HepG2 (cell line): ENCODE measurements around the gene TMEM53. TPM values are rescaled to one million over a fixed set of nuclear protein-coding genes. Genes with fewer than 3 reads are reported as not detected.

Experiments used
- ATAC-seq: fragments of 200-7000 bp; cut with Tn5 transposase; 3 replicates; pipeline ENCODE4 v1.9.1; 2020; ENCODE audit warnings: mild to moderate bottlenecking, moderate library complexity
- BruUV-seq: library from RNA; stranded (reverse); fragments of 400-500 nt; replicated peaks from 2 replicates; lab custom pipeline; 2021; lab: Mats Ljungman, UMichigan
- CTCF ChIA-PET: fragments of 300-600 bp; formaldehyde crosslinking; extraction: SDS; loops from one replicate; lab custom pipeline; 2021; ENCODE audit warnings: low total read pairs, inconsistent platforms, low intra/inter-chr PET ratio; lab: Yijun Ruan, JAX
- POLR2A ChIA-PET: fragments of 350-600 bp; sonication (Branson Sonifier 250); formaldehyde crosslinking; loops from one replicate; lab custom pipeline; 2020; ENCODE audit warnings: antibody characterized with exemption, inconsistent platforms; lab: Yijun Ruan, JAX
- DNase-seq: peaks from one replicate; pipeline ENCODE4 v3.0.0-alpha.2; 2015; ENCODE audit warnings: low spot score
- FAIRE-seq: peaks from 3 replicates; lab custom pipeline; 2011; peaks lifted over from hg19 to GRCh38; lab: Jason Lieb, UNC
- H2AFZ ChIP-seq: one replicate; pipeline ENCODE4 v1.6.1; 2011; ENCODE audit warnings: low read length, inconsistent platforms
- H3K27ac ChIP-seq: fragments of 300-600 bp; 3 replicates; pipeline ENCODE4 v1.8.0; 2011; ENCODE audit warnings: mixed run types, mild to moderate bottlenecking, mixed read lengths, low read length, inconsistent platforms; ENCODE audit not compliant: insufficient read depth; ENCODE audit errors: extremely low read length
- H3K27me3 ChIP-seq, 2 experiments: fragments of 200-600 bp in 1 of 2; 2 replicates in 1 of 2; 3 replicates in 1 of 2; pipeline versions ENCODE4 v1.6.0 to v1.8.0; 2011; ENCODE audit warnings: low read length in 2 of 2, mild to moderate bottlenecking in 2 of 2, moderate library complexity in 2 of 2, inconsistent platforms in 1 of 2; ENCODE audit not compliant: insufficient read depth in 2 of 2, control insufficient read depth in 1 of 2
- H3K36me3 ChIP-seq, 2 experiments: fragments of 200-600 bp in 1 of 2; replicated peaks in 1 of 2; 2 replicates in 1 of 2; 3 replicates in 1 of 2; pipeline versions ENCODE4 v1.5.1 to v1.8.0; 2011; ENCODE audit warnings: low read length in 2 of 2, inconsistent platforms in 1 of 2; ENCODE audit not compliant: insufficient read depth in 2 of 2, control insufficient read depth in 1 of 2
- H3K4me1 ChIP-seq: 2 replicates; pipeline ENCODE4 v1.5.1; 2012; ENCODE audit warnings: low read length, inconsistent platforms; ENCODE audit not compliant: insufficient read depth
- H3K4me2 ChIP-seq: 2 replicates; pipeline ENCODE4 v1.6.0; 2011; ENCODE audit warnings: low read depth, low read length, inconsistent platforms
- H3K4me3 ChIP-seq, 3 experiments: fragments of 200-600 bp in 1 of 3; sonication (generic), shearing (Covaris generic) in 1 of 3; replicated peaks in 1 of 3; 2 replicates each; pipeline ENCODE4 v1.5.1; 2011 to 2016; ENCODE audit warnings: low read length in 3 of 3, inconsistent platforms in 2 of 3, low read depth in 2 of 3, mild to moderate bottlenecking in 2 of 3, control low read depth in 1 of 3, mixed read lengths in 1 of 3; ENCODE audit not compliant: insufficient read depth in 1 of 3
- H3K79me2 ChIP-seq: one replicate; pipeline ENCODE4 v1.6.1; 2011; ENCODE audit warnings: low read length, inconsistent platforms; ENCODE audit not compliant: insufficient read depth
- H3K9ac ChIP-seq: 2 replicates; pipeline ENCODE4 v1.6.0; 2011; ENCODE audit warnings: mild to moderate bottlenecking, low read depth, low read length, inconsistent platforms; ENCODE audit not compliant: insufficient read depth
- H3K9me3 ChIP-seq: 2 replicates; pipeline ENCODE4 v1.5.1; 2012; ENCODE audit warnings: mild to moderate bottlenecking, low read length
- H4K20me1 ChIP-seq: 2 replicates; pipeline ENCODE4 v1.6.0; 2011; ENCODE audit warnings: inconsistent platforms, mild to moderate bottlenecking, low read length, moderate library complexity; ENCODE audit not compliant: insufficient read depth
- BORCS8-MEF2B ChIP-seq: sonication (generic); formaldehyde crosslinking; IDR thresholded peaks from 2 replicates; pipeline ENCODE4 v1.8.0; 2022; ENCODE audit warnings: mild to moderate bottlenecking, missing genetic modification reagents
- EHMT2 ChIP-seq: fragments of 200-600 bp; sonication (generic); IDR thresholded peaks from 2 replicates; pipeline ENCODE4 v1.7.0; 2017; ENCODE audit warnings: antibody characterized with exemption, low read depth, low read length, borderline replicate concordance
- REPIN1 ChIP-seq: sonication (generic); formaldehyde crosslinking; IDR thresholded peaks from 2 replicates; pipeline ENCODE4 v1.8.0; 2022; ENCODE audit warnings: missing genetic modification reagents, low read depth, mild to moderate bottlenecking, borderline replicate concordance
- STAG1 ChIP-seq: sonication (generic); formaldehyde crosslinking; IDR thresholded peaks from 2 replicates; pipeline ENCODE4 v1.4.0; 2020; ENCODE audit warnings: missing genetic modification reagents
- SYNCRIP ChIP-seq: fragments of 200-400 bp; formaldehyde crosslinking; IDR thresholded peaks from 2 replicates; pipeline ENCODE4 v1.6.1; 2018; ENCODE audit warnings: mild to moderate bottlenecking, low read depth, low read length; ENCODE audit not compliant: insufficient read depth
- ZFP1 ChIP-seq: IDR thresholded peaks from 2 replicates; pipeline ENCODE4 v1.6.1; 2016
- ZKSCAN8 ChIP-seq: IDR thresholded peaks from 2 replicates; pipeline ENCODE4 v1.6.1; 2016; ENCODE audit warnings: borderline replicate concordance, missing genetic modification reagents, missing compliant biosample characterization
- ZNF232 ChIP-seq: sonication (generic); formaldehyde crosslinking; IDR thresholded peaks from 2 replicates; pipeline ENCODE4 v1.4.0; 2020; ENCODE audit warnings: missing genetic modification reagents, borderline replicate concordance
- ZNF326 ChIP-seq: sonication (generic); formaldehyde crosslinking; IDR thresholded peaks from 2 replicates; pipeline ENCODE4 v1.4.0; 2020; ENCODE audit warnings: missing genetic modification reagents, borderline replicate concordance
- ZNF547 ChIP-seq: sonication (generic); formaldehyde crosslinking; IDR thresholded peaks from 2 replicates; pipeline ENCODE4 v1.5.1; 2020; ENCODE audit warnings: mild to moderate bottlenecking, missing genetic modification reagents
- ZNF557 ChIP-seq: sonication (generic); formaldehyde crosslinking; IDR thresholded peaks from 2 replicates; pipeline ENCODE4 v1.4.0; 2020; ENCODE audit warnings: missing genetic modification reagents
- ZNF850 ChIP-seq: sonication (generic); formaldehyde crosslinking; conservative IDR thresholded peaks from 2 replicates; pipeline ENCODE4 v1.9.0; 2021; ENCODE audit warnings: mild to moderate bottlenecking, missing genetic modification reagents
- WGBS: methylation state at CpG from one replicate; pipeline ENCODE4 v1.1.6; 2017; ENCODE audit warnings: low lambda C conversion rate; 5-methylcytosine and 5-hydroxymethylcytosine counted together
- in situ Hi-C: cut with HindIII; loops from 2 replicates; pipeline ENCODE4 v1.10.0; 2017; ENCODE audit warnings: low pct_unique_long_range_greater_than_20kb; ENCODE audit not compliant: extremely low pct_ligation_motif_present
- intact Hi-C: fragments of 100-400 bp; cut with micrococcal nuclease; formaldehyde crosslinking; loops from one replicate; pipeline ENCODE4 v1.10.0; 2022; ENCODE audit not compliant: unreplicated experiment
- polyA plus RNA-seq, 8 experiments: library from polyadenylated mRNA; depleted of rRNA in 3 of 8; stranded (reverse) in 7 of 8; unstranded in 1 of 8; fragments of >200 nt; fragmentation: Illumina TruSeq in 4 of 8; extraction: Trizol in 4 of 8; gene quantifications; 2 replicates each; pipeline versions ENCODE4 v1.2.1 to v1.2.3, GENCODE V29; 2011 to 2016; ENCODE audit warnings: low read depth in 4 of 8, missing spikeins in 1 of 8, mixed read lengths in 1 of 8; ENCODE audit not compliant: insufficient read depth in 1 of 8
- total RNA-seq, 5 experiments: library from RNA; depleted of rRNA; stranded (reverse); fragments of >200 nt; fragmentation: Illumina TruSeq; extraction: Trizol; gene quantifications; 2 replicates each; pipeline ENCODE4 v1.2.3, GENCODE V29; 2016; ENCODE audit warnings: low read depth in 1 of 5
- TF ChIP-seq, protein P1 (sequence below): sonication (generic); formaldehyde crosslinking; IDR thresholded peaks from 2 replicates; pipeline ENCODE4 v1.9.0; 2021; ENCODE audit warnings: missing genetic modification reagents, borderline replicate concordance
- TF ChIP-seq, protein P2 (sequence below): sonication (generic); formaldehyde crosslinking; IDR thresholded peaks from 2 replicates; pipeline ENCODE4 v1.5.1; 2020; ENCODE audit warnings: missing genetic modification reagents, mild to moderate bottlenecking, borderline replicate concordance
- TF ChIP-seq, protein P3 (sequence below): sonication (generic); formaldehyde crosslinking; IDR thresholded peaks from 2 replicates; pipeline ENCODE4 v1.4.0; 2020; ENCODE audit warnings: missing genetic modification reagents
- TF ChIP-seq, protein P4 (sequence below): sonication (generic); formaldehyde crosslinking; IDR thresholded peaks from 2 replicates; pipeline ENCODE4 v1.8.0; 2023; ENCODE audit warnings: mild to moderate bottlenecking, missing genetic modification reagents
- TF ChIP-seq, protein P5 (sequence below): sonication (generic); formaldehyde crosslinking; IDR thresholded peaks from 2 replicates; pipeline ENCODE4 v1.8.1; 2022; ENCODE audit warnings: low read depth, mild to moderate bottlenecking, missing genetic modification reagents

Gene TMEM53
- total and polyA plus RNA-seq, 2 of the 13 experiments (the other 11 are each of a cell fraction or from before 2014, with no cell fraction given) = 12.6 to 20.2 TPM

DNA sequence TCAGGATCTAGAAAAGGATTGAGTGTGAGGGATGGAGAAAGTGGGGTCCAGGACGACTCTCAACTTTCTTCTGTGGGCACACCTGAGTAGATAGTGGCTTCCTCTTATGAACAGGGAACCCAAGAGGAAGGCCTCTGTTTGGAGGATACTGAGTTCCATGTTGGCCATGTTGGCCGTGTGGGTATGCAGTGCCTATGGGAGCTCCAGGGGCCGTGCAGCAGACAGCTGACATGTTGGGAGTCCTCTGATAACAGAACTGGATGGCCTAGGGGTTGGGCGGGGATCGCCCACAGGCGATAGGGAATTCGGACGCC, 43.0 kb downstream of the TMEM53 start:
- POLR2A ChIA-PET = interaction anchor here (0.6 to 3.5 kb wide), 15 partner anchors 10 to 418 kb away, joined by 3 to 34 read pairs (median 8); partner anchors contain the start of genes ARMH1, DMAP1 and TMEM53
- TF ChIP-seq ZNF547 (CRISPR knock-in tag) (0 out of 2 replicates have a peak, but pooled peaks have one; percentile 11), ZNF232 (CRISPR knock-in tag) (0 out of 2 replicates have a peak, but pooled peaks have one; percentile 19), ZNF326 (CRISPR knock-in tag) (no peak), STAG1 (CRISPR knock-in tag) (no peak), ZNF557 (no peak), ZKSCAN8 (CRISPR knock-in tag) (no peak), SYNCRIP (no peak), BORCS8-MEF2B (0 out of 2 replicates have a peak, but pooled peaks have one; percentile 8), EHMT2 (0 out of 2 replicates have a peak, but pooled peaks have one; percentile 58), REPIN1 (0 out of 2 replicates have a peak, but pooled peaks have one; percentile 1), ZNF850 (0 out of 2 replicates have a peak, but pooled peaks have one; percentile 53), ZFP1 (CRISPR knock-in tag) (no peak)
- TF ChIP-seq, protein P1, sequence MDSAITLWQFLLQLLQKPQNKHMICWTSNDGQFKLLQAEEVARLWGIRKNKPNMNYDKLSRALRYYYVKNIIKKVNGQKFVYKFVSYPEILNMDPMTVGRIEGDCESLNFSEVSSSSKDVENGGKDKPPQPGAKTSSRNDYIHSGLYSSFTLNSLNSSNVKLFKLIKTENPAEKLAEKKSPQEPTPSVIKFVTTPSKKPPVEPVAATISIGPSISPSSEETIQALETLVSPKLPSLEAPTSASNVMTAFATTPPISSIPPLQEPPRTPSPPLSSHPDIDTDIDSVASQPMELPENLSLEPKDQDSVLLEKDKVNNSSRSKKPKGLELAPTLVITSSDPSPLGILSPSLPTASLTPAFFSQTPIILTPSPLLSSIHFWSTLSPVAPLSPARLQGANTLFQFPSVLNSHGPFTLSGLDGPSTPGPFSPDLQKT (CRISPR knock-in tag) = no peak
- TF ChIP-seq, protein P2, sequence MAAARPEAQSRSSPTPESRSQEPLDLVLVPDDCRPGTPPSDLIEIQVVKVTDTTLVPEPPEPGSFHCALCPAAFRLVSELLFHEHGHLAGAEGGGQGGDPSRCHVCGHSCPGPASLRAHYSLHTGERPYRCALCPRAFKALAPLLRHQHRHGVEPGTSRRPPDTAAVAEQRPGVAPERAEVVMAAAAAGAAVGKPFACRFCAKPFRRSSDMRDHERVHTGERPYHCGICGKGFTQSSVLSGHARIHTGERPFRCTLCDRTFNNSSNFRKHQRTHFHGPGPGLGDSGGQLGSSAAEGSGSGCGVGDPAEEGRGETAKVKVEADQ (CRISPR knock-in tag) = no peak
- TF ChIP-seq, protein P3, sequence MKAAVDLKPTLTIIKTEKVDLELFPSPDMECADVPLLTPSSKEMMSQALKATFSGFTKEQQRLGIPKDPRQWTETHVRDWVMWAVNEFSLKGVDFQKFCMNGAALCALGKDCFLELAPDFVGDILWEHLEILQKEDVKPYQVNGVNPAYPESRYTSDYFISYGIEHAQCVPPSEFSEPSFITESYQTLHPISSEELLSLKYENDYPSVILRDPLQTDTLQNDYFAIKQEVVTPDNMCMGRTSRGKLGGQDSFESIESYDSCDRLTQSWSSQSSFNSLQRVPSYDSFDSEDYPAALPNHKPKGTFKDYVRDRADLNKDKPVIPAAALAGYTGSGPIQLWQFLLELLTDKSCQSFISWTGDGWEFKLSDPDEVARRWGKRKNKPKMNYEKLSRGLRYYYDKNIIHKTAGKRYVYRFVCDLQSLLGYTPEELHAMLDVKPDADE (CRISPR knock-in tag) = no peak
- TF ChIP-seq, protein P4, sequence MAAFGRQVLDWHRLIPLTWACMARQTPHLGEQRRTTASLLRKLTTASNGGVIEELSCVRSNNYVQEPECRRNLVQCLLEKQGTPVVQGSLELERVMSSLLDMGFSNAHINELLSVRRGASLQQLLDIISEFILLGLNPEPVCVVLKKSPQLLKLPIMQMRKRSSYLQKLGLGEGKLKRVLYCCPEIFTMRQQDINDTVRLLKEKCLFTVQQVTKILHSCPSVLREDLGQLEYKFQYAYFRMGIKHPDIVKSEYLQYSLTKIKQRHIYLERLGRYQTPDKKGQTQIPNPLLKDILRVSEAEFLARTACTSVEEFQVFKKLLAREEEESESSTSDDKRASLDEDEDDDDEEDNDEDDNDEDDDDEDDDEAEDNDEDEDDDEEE (CRISPR knock-in tag) = no peak
- TF ChIP-seq, protein P5, sequence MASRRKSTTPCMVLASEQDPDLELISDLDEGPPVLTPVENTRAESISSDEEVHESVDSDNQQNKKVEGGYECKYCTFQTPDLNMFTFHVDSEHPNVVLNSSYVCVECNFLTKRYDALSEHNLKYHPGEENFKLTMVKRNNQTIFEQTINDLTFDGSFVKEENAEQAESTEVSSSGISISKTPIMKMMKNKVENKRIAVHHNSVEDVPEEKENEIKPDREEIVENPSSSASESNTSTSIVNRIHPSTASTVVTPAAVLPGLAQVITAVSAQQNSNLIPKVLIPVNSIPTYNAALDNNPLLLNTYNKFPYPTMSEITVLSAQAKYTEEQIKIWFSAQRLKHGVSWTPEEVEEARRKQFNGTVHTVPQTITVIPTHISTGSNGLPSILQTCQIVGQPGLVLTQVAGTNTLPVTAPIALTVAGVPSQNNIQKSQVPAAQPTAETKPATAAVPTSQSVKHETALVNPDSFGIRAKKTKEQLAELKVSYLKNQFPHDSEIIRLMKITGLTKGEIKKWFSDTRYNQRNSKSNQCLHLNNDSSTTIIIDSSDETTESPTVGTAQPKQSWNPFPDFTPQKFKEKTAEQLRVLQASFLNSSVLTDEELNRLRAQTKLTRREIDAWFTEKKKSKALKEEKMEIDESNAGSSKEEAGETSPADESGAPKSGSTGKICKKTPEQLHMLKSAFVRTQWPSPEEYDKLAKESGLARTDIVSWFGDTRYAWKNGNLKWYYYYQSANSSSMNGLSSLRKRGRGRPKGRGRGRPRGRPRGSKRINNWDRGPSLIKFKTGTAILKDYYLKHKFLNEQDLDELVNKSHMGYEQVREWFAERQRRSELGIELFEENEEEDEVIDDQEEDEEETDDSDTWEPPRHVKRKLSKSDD (CRISPR knock-in tag) = no peak

More for the DNA sequence above, 43.0 kb downstream of the TMEM53 start:
- WGBS = 28% methylated on average over 7 of the region's 8 CpGs
- Histone ChIP-seq H3K27me3 (no peaks in the 10 kb centered on the region), H3K4me3 (peak overlapping the region; percentile 53 to 76 (median 66)), H2AFZ (no peak overlapping the region), H3K9ac (peak overlapping the region; percentile 84), H3K36me3 (peaks cover 17 to 34% of the 10 kb centered on the region in 2 experiments), H3K79me2 (peaks cover 21% of the 10 kb centered on the region), H4K20me1 (no peaks in the 10 kb centered on the region), H3K9me3 (no peaks in the 10 kb centered on the region), H3K27ac (peak overlapping the region; percentile 97), H3K4me1 (peaks cover 38% of the 10 kb centered on the region), H3K4me2 (peak overlapping the region; percentile 86)
- BruUV-seq = TSS peak; percentile 83
- FAIRE-seq (peak; percentile 26), ATAC-seq (no peak), DNase-seq (no peak)
- in situ Hi-C loops (no loop called here), intact Hi-C loops (loop anchor here (1.0 to 5.0 kb wide), 2 partner anchors 22 to 576 kb away; partner anchors contain the start of gene ZSWIM5)
- CTCF ChIA-PET = no interaction called here
